Lung (tissue), 12 donors: Measurements from ENCODE around the gene SCN10A. TPM values are rescaled to one million over a fixed set of nuclear protein-coding genes. Genes with fewer than 3 reads are reported as not detected.

Experiments used
- ATAC-seq: fragments of 200-7000 bp; cut with Tn5 transposase; one replicate; pipeline ENCODE4 v1.9.1; 2020; ENCODE audit warnings: moderate number of reproducible peaks; ENCODE audit not compliant: insufficient read depth, low FRiP score
- DNase-seq, 3 donors: peaks; one replicate each; pipeline ENCODE4 v3.0.0-alpha.2; 2013 to 2017
- H3K27ac ChIP-seq, 2 donors: one replicate each; pipeline ENCODE4 v1.5.1; 2013; ENCODE audit warnings: mild to moderate bottlenecking in 2 of 2, moderate library complexity in 2 of 2, control low read depth in 1 of 2, inconsistent platforms in 1 of 2, low read depth in 1 of 2, low read length in 1 of 2
- H3K27me3 ChIP-seq, 3 donors: one replicate each; pipeline ENCODE4 v1.5.1; 2013; ENCODE audit warnings: low read length in 2 of 3; ENCODE audit not compliant: control insufficient read depth in 3 of 3, insufficient read depth in 3 of 3
- H3K36me3 ChIP-seq, 4 donors: one replicate each; pipeline ENCODE4 v1.5.1; 2013; ENCODE audit warnings: low read length in 4 of 4, mild to moderate bottlenecking in 1 of 4, moderate library complexity in 1 of 4; ENCODE audit not compliant: control insufficient read depth in 4 of 4, insufficient read depth in 4 of 4
- H3K4me1 ChIP-seq, 5 donors: one replicate each; pipeline ENCODE4 v1.5.1; 2013; ENCODE audit warnings: low read length in 5 of 5, mild to moderate bottlenecking in 2 of 5, moderate library complexity in 1 of 5; ENCODE audit not compliant: control insufficient read depth in 5 of 5, insufficient read depth in 5 of 5
- H3K4me3 ChIP-seq: one replicate; pipeline ENCODE4 v1.5.1; 2013; ENCODE audit warnings: mild to moderate bottlenecking, control low read depth, moderate library complexity
- H3K9ac ChIP-seq, 2 donors: one replicate each; pipeline ENCODE4 v1.5.1; 2013; ENCODE audit warnings: low read length in 2 of 2, control low read depth in 1 of 2; ENCODE audit not compliant: insufficient read depth in 1 of 2
- H3K9me3 ChIP-seq, 4 donors: one replicate each; pipeline ENCODE4 v1.5.1; 2013; ENCODE audit warnings: low read length in 3 of 4, mild to moderate bottlenecking in 1 of 4, moderate library complexity in 1 of 4; ENCODE audit not compliant: control insufficient read depth in 4 of 4, insufficient read depth in 3 of 4
- CTCF ChIP-seq: IDR thresholded peaks from 2 replicates; pipeline ENCODE4 v1.5.1; 2012; ENCODE audit warnings: mild to moderate bottlenecking; ENCODE audit errors: control extremely low read depth, extremely low read depth
- WGBS, 2 donors: extraction: QIAGEN DNeasy Blood & Tissue Kit; methylation state at CpG; one replicate each; pipeline ENCODE4 v1.1.7; 2013; 5-methylcytosine and 5-hydroxymethylcytosine counted together
- polyA plus RNA-seq, 2 donors: library from polyadenylated mRNA; stranded (reverse); fragments of 200-250 nt; gene quantifications; one replicate each; pipeline ENCODE4 v1.2.1, GENCODE V29; 2013
- total RNA-seq, 2 donors: library from RNA; depleted of rRNA in 1 of 2; stranded (reverse); fragments of >200 nt in 1 of 2; gene quantifications; one replicate each; pipeline ENCODE4 v1.2.1, GENCODE V29; 2014 to 2021
- donor health status: control.
- donor health status: control.
- donor health status: Bipolar disorder and iron deficiency.
- donor health status: healthy.
- donor health status: DM: yes; HTN: yes; CAD: no.

The SCN10A gene
- total and polyA plus RNA-seq, 4 donors: not detected

DNA sequence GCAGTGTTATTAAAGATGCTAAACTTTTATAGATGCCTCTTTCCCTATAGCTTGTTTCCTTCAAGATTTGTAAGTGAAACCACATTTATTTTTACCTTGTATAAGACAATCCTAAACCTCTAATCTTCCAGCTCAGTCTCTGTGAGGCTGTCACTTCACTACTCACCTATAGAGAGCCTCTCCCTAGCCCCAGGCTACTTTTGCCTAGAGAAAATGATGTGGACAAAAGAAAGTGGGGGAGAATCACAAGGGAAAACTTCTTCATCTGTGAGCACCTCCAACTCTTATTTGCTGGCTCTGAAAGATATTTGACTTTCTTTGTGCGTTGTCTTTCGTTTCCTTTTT lies 91.7 kb downstream of the SCN10A start:
- TF ChIP-seq CTCF: no peak

DNA sequence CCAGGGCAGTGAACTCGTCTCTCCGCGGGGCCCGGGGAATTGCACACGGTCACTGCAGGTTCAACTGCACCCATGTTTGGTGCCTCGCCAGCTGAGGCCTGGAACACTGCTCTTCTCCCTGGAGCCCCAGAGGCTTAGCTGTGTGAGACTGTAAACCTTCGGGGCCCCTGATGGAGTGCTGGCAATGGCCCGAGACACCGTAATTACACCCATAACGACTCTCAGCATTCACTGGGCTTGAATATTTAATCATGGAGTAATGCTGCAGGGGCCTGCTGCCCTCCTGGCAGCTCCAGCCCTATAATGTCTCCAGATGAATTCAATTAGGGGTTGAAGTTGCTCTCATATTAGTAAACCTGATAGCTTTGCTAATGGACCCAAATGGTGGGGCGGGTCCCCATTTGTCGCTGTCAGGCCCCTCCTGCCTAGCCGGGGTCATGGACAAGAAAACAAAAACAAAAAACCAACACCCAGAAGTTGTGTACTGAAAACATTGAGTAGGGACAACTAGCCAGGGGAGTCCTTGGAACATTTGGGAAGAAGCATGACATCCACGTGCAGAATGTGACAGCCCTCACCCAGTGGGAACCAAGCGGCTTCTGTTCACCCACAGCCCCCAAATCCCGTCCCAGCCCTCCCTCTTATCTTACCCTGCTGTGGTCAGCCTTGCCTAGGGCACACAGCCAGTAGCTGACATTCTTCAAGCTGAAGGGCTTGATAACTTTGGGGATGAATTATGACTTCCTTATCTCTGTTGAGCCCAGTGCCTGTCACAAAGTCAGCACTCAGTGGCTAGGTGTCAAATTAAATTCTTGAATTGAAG lies 92.2 kb downstream of the SCN10A start:
- TF ChIP-seq CTCF: no peak
- no peak for DNase-seq
- peaks cover 0 to 11% (median 0%) of the 10 kb centered on the region in 3 donors for H3K27me3 ChIP-seq

More for the DNA sequence above, 91.7 kb downstream of the SCN10A start:
- H3K27me3 ChIP-seq: peaks cover 0 to 11% (median 0%) of the 10 kb centered on the region in 3 donors
- H3K9me3 ChIP-seq: peaks cover 0 to 8% (median 0%) of the 10 kb centered on the region in 4 donors
- no peaks in the 10 kb centered on the region for H3K36me3 ChIP-seq
- ATAC-seq (no peak), DNase-seq (no peak)
- no peak overlapping the region for H3K4me3 ChIP-seq
- H3K9ac ChIP-seq: no peak overlapping the region
- peak overlapping the region in 1 of 2 donors; percentile 76 for H3K27ac ChIP-seq
- WGBS, 2 donors: 33 to 34% methylated on average over 2 of the region's 2 CpGs
- no peaks in the 10 kb centered on the region for H3K4me1 ChIP-seq

DNA sequence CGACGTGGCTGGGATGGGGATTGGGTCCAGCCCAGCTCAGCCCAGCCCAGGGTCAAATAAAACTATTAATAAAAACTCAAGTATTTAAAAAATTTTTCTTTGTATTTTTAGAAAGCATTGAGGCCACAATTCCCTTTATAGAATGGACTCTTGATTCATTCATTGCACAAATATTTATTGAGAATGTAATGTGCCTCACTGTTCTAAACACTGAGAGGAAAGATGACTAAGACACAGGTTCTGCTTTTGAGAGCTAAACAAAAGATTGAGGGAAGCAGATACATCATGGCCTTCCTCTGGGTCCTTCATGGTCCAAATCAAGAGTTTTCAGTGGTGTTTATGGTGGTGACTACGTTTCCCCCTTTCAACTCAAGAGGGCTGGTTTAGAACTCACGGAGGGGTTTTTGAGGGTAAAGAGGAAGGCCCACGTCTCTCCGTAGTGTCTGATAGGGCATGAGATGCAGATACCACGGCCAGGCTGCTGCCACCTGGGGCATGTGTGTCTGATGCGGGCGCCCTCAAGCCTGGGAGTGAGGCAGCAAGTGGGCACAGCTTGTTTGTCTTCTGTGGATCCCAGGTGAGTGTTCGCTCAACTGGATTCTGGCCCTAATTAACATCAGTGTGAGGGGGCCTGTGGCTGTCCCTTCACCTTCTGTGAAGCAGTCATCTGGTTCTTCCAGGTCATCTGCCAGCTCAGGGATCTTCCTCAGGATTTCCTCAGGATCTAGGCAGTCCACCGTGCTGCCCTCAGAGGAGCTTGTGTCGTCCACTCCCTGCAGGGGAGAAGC lies 93.0 kb downstream of the SCN10A start:
- Histone ChIP-seq H3K27ac (peak overlapping the region in 1 of 2 donors; percentile 50), H3K4me1 (no peaks in the 10 kb centered on the region), H3K27me3 (peaks cover 0 to 11% (median 0%) of the 10 kb centered on the region in 3 donors), H3K9ac (no peak overlapping the region), H3K9me3 (peaks cover 0 to 6% (median 0%) of the 10 kb centered on the region in 4 donors), H3K36me3 (no peaks in the 10 kb centered on the region), H3K4me3 (no peak overlapping the region)
- 72 to 77% methylated on average over 11 to 12 of the region's 12 CpGs for WGBS, 2 donors
- ATAC-seq: no peak
- no peak for DNase-seq
- no peak for TF ChIP-seq CTCF

More for the DNA sequence above, 92.2 kb downstream of the SCN10A start:
- Histone ChIP-seq H3K9me3 (peaks cover 0 to 8% (median 0%) of the 10 kb centered on the region in 4 donors), H3K27ac (peak overlapping the region in 1 of 2 donors; percentile 50), H3K9ac (no peak overlapping the region), H3K4me1 (no peaks in the 10 kb centered on the region), H3K4me3 (no peak overlapping the region), H3K36me3 (no peaks in the 10 kb centered on the region)
- 57 to 65% methylated on average over 16 of the region's 16 CpGs for WGBS, 2 donors
- no peak for ATAC-seq
